Panc1 (cell line): ENCODE measurements around the gene SLC9C1. TPM values are rescaled to one million over a fixed set of nuclear protein-coding genes. Genes with fewer than 3 reads are reported as not detected.

Source experiments
- ATAC-seq: fragments of 200-7000 bp; cut with Tn5 transposase; 2 replicates; pipeline ENCODE4 v1.9.1; 2020; ENCODE audit warnings: mild to moderate bottlenecking, moderate library complexity
- BruUV-seq: library from RNA; stranded (reverse); fragments of 400-500 nt; replicated peaks from 2 replicates; lab custom pipeline; 2021; lab: Mats Ljungman, UMichigan
- CTCF ChIA-PET: fragments of 300-600 bp; sonication (Branson Sonifier 250); formaldehyde crosslinking; loops from one replicate; lab custom pipeline; 2022; ENCODE audit warnings: antibody characterized with exemption; lab: Charles Lee
- POLR2A ChIA-PET: fragments of 300-600 bp; sonication (Branson Sonifier 250); formaldehyde crosslinking; loops from one replicate; lab custom pipeline; 2022; ENCODE audit warnings: antibody characterized with exemption; lab: Charles Lee
- DNase-seq: peaks from one replicate; pipeline ENCODE4 v3.0.0-alpha.2; 2010; ENCODE audit warnings: low read depth, low spot score
- H3K27ac ChIP-seq: 2 replicates; pipeline ENCODE4 v1.5.1; 2011; ENCODE audit warnings: mild to moderate bottlenecking, low read length, inconsistent platforms
- H3K27me3 ChIP-seq: fragments of 200-500 bp; sonication (Bioruptor generic); 2 replicates; pipeline ENCODE4 v1.6.0; 2014; ENCODE audit warnings: low read length, inconsistent platforms; ENCODE audit not compliant: control insufficient read depth, insufficient read depth
- H3K36me3 ChIP-seq: fragments of 200-500 bp; sonication (Bioruptor generic); 2 replicates; pipeline ENCODE4 v1.5.1; 2014; ENCODE audit warnings: inconsistent platforms, mild to moderate bottlenecking, low read length, moderate library complexity; ENCODE audit not compliant: control insufficient read depth, insufficient read depth
- H3K4me1 ChIP-seq: 2 replicates; pipeline ENCODE4 v1.5.1; 2011; ENCODE audit warnings: inconsistent platforms, mild to moderate bottlenecking, low read length, moderate library complexity; ENCODE audit not compliant: control insufficient read depth, insufficient read depth
- H3K4me3 ChIP-seq, 2 experiments: 2 replicates each; pipeline ENCODE4 v1.5.1; 2011 to 2012; ENCODE audit warnings: low read depth in 2 of 2, low read length in 2 of 2, mild to moderate bottlenecking in 2 of 2, inconsistent platforms in 1 of 2, moderate library complexity in 1 of 2
- H3K9me3 ChIP-seq: fragments of 200-500 bp; sonication (Bioruptor generic); 2 replicates; pipeline ENCODE4 v1.5.1; 2014; ENCODE audit warnings: low read depth, mild to moderate bottlenecking, inconsistent platforms, low read length, moderate library complexity; ENCODE audit not compliant: control insufficient read depth, insufficient read depth
- CTCF ChIP-seq: fragments of 450-650 bp; IDR thresholded peaks from 2 replicates; pipeline ENCODE4 v1.5.1; 2017; ENCODE audit warnings: mild to moderate bottlenecking
- POLR2AphosphoS5 ChIP-seq: IDR thresholded peaks from 2 replicates; pipeline ENCODE4 v1.6.1; 2012; ENCODE audit warnings: mild to moderate bottlenecking, low read depth, low read length, moderate library complexity
- REST ChIP-seq, 2 experiments: IDR thresholded peaks; 2 replicates each; pipeline ENCODE4 v1.6.1; 2011 to 2012; ENCODE audit warnings: low read depth in 2 of 2, control low read depth in 1 of 2, low read length in 1 of 2, mild to moderate bottlenecking in 1 of 2, moderate library complexity in 1 of 2; ENCODE audit not compliant: insufficient read depth in 1 of 2
- SIN3A ChIP-seq: IDR thresholded peaks from 2 replicates; pipeline ENCODE4 v1.6.1; 2012; ENCODE audit warnings: low read depth, mild to moderate bottlenecking, low read length, moderate library complexity, borderline replicate concordance; ENCODE audit not compliant: insufficient read depth
- TCF7L2 ChIP-seq: IDR thresholded peaks from 2 replicates; pipeline ENCODE4 v1.6.1; 2011; ENCODE audit warnings: mild to moderate bottlenecking, low read depth, low read length, inconsistent platforms
- in situ Hi-C: cut with HindIII; loops from 2 replicates; pipeline ENCODE4 v1.10.0; 2016; ENCODE audit warnings: low sequenced_read_pairs, low pct_unique_long_range_greater_than_20kb
- intact Hi-C: fragments of 100-400 bp; cut with micrococcal nuclease; formaldehyde crosslinking; loops from one replicate; pipeline ENCODE4 v1.10.0; 2022; ENCODE audit not compliant: unreplicated experiment
- total RNA-seq: library from RNA; stranded (reverse); gene quantifications from one replicate; pipeline ENCODE4 v1.2.1, GENCODE V29; 2021; ENCODE audit not compliant: unreplicated experiment

Gene SLC9C1
- total RNA-seq, 1 experiment from 2014 or later = not detected

- ChIA-PET POLR2A (no interaction called here), CTCF (no interaction called here)
- no peak overlapping the region for H3K4me3 ChIP-seq
- DNase-seq (no peak), ATAC-seq (no peak)
- BruUV-seq = no TSS peak
- no peaks in the 10 kb centered on the region for H3K9me3 ChIP-seq
- TF ChIP-seq REST (IDR thresholded peaks at IDR 0.05; ENCODE audit: insufficient read depth in 1 of 2, low read depth in 2 of 2, low read length in 1 of 2) = no peak
- H3K36me3 ChIP-seq = no peaks in the 10 kb centered on the region
- H3K27ac ChIP-seq = no peak overlapping the region
- in situ Hi-C loops = no loop called here
- intact Hi-C loops = no loop called here
- H3K4me1 ChIP-seq = no peaks in the 10 kb centered on the region
- no peaks in the 10 kb centered on the region for H3K27me3 ChIP-seq
Observed at GRCh38 chr3:112298781-112299180, 4.8 kb upstream of the SLC9C1 start.

- TF ChIP-seq REST (IDR thresholded peaks at IDR 0.05; ENCODE audit: insufficient read depth in 1 of 2, low read depth in 2 of 2, low read length in 1 of 2) (no peak), TCF7L2 (no peak), SIN3A (no peak), CTCF (no peak), POLR2AphosphoS5 (no peak)
- no TSS peak for BruUV-seq
- ChIA-PET POLR2A (no interaction called here), CTCF (no interaction called here)
- DNase-seq (no peak), ATAC-seq (no peak)
- Histone ChIP-seq H3K4me3 (no peak overlapping the region), H3K4me1 (no peaks in the 10 kb centered on the region), H3K36me3 (no peaks in the 10 kb centered on the region), H3K27me3 (no peaks in the 10 kb centered on the region), H3K27ac (no peak overlapping the region), H3K9me3 (no peaks in the 10 kb centered on the region)
- intact Hi-C loops (no loop called here), in situ Hi-C loops (no loop called here)
Observed at GRCh38 chr3:112297714-112298113, 3.7 kb upstream of the SLC9C1 start.
